Lower lobe of right lung (tissue), 2 donors: ENCODE data around the gene RASSF8. TPM values are rescaled to one million over a fixed set of nuclear protein-coding genes. Genes with fewer than 3 reads are reported as not detected.
A peak's percentile ranks its signal among the peaks of the same experiment; 100 is the strongest.

ENCODE experiments used
- ATAC-seq, 2 donors: fragments of 200-7000 bp; cut with Tn5 transposase; one replicate each; pipeline ENCODE4 v1.9.1; 2020 to 2022; ENCODE audit warnings: mild to moderate bottlenecking in 2 of 2, moderate library complexity in 2 of 2
- DNase-seq: peaks from one replicate; pipeline ENCODE4 v3.0.0-alpha.2; 2020
- H3K27ac ChIP-seq: fragments of 200-600 bp; one replicate; pipeline ENCODE4 v1.8.0; 2022
- H3K27me3 ChIP-seq: fragments of 200-600 bp; one replicate; pipeline ENCODE4 v1.8.0; 2022; ENCODE audit warnings: low read depth
- H3K36me3 ChIP-seq: fragments of 200-600 bp; one replicate; pipeline ENCODE4 v1.8.0; 2022; ENCODE audit warnings: mild to moderate bottlenecking
- H3K4me1 ChIP-seq: fragments of 200-600 bp; one replicate; pipeline ENCODE4 v1.8.0; 2022
- H3K4me3 ChIP-seq: fragments of 200-600 bp; one replicate; pipeline ENCODE4 v1.8.0; 2022; ENCODE audit warnings: mild to moderate bottlenecking
- H3K9me3 ChIP-seq: fragments of 200-600 bp; one replicate; pipeline ENCODE4 v1.8.0; 2022
- CTCF ChIP-seq: fragments of 200-600 bp; IDR thresholded peaks from one replicate; pipeline ENCODE4 v1.8.0; 2022; ENCODE audit warnings: antibody characterized with exemption, mild to moderate bottlenecking
- intact Hi-C: fragments of 100-400 bp; cut with DNase I; formaldehyde crosslinking; loops from one replicate; pipeline ENCODE4 v1.11.0; 2022
- total RNA-seq: library from RNA; stranded (reverse); fragmentation: NEBNext Ultra II Directional; extraction: Animal tissue kit (Norgen Biotek cat#: 25700); gene quantifications from one replicate; pipeline ENCODE4 v1.2.1, GENCODE V29; 2021
- donor health status: DM: no; HTN: yes; CAD: no; lungs with severe emphysema.

RASSF8 gene
- total RNA-seq, 1 donor from 2014 or later: 62.1 TPM

DNA sequence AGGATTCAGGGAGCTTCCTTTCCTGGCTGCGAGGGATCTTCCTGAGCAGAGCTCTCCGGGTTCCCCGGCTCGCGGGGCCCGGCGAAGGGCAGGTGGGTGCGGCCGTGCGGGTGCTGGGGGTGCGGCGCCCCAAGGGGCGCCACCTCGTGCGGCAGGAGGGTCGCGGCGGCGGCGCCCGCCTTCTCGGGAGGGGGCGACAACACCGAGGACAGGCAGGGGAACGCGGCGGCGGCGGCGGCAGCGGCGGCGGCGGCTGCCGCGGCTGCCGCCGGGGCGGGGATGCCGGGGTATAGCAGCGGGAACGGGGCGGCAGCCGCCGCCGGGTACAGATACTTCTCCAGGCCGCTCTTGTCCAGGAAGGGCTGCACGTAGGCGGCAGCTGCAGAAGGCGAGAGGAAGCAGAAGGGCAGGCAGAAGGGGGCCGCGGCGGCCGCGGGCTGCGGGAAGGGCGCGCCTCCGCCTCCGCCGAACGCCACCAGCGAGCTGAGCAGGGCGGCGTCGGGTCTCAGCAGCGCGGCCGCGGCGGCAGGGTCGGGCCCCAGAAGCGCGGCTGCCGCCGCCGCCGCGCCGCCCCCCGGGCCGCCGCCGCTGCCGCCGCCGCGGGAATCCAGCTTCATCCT lies 163.7 kb downstream of the RASSF8 start:
- no peaks in the 10 kb centered on the region for H3K9me3 ChIP-seq
- H3K4me3 ChIP-seq: peak overlapping the region; percentile 62
- no peaks in the 10 kb centered on the region for H3K36me3 ChIP-seq
- TF ChIP-seq CTCF: no peak
- peaks cover 55% of the 10 kb centered on the region for H3K27me3 ChIP-seq
- ATAC-seq (no peak), DNase-seq (peak; percentile 67)
- intact Hi-C loops: no loop called here
- peak overlapping the region; percentile 79 for H3K27ac ChIP-seq
- peaks cover 60% of the 10 kb centered on the region for H3K4me1 ChIP-seq

DNA sequence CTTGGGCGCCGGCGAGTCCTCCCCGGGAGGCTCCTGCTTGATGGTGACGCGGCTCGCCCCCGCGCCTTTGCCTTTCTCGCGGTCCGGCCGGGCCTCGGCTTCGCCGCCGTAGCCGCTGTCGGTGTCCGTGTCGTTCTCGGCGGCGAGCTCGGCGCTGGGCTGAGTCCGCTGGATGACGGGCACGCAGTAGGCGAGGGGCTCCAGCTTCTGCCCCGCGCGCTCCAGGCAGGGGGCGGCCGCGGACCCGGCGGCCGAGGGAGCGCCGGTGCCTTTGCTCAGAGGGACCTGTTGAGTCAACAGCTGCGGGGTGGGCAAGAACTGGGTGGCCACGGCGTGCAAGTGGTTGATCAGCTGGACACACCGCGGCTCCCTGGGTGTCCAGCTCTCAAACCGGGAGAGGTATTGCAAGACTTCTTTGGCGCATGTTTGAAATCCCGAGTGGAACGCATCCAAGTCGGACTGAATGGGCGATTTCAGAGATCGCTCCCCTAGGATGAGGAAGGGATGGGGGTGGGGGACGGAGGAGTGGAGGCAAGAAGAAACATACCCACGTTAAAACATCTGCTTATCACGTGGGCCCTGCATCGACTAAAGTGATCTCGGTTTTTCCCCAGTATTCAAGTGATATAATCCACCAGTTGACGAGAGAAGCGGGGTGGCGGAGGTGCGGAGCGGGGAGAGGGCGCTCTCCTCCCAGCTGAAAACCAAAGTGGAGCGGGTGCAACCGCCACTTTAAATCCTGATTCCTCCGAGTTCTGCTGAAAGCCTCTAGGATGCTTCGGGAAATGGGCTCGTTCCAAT lies 164.4 kb downstream of the RASSF8 start:
- Histone ChIP-seq H3K4me1 (peaks cover 60% of the 10 kb centered on the region), H3K36me3 (no peaks in the 10 kb centered on the region), H3K4me3 (peak overlapping the region; percentile 62), H3K9me3 (no peaks in the 10 kb centered on the region), H3K27ac (peak overlapping the region; percentile 79), H3K27me3 (peaks cover 61% of the 10 kb centered on the region)
- TF ChIP-seq CTCF: no peak
- intact Hi-C loops: no loop called here
- ATAC-seq (peak; percentile 4 to 16), DNase-seq (peak; percentile 59)

- Histone ChIP-seq H3K36me3 (no peaks in the 10 kb centered on the region), H3K9me3 (no peaks in the 10 kb centered on the region), H3K27ac (peak overlapping the region; percentile 79), H3K4me1 (peaks cover 60% of the 10 kb centered on the region), H3K27me3 (peaks cover 67% of the 10 kb centered on the region), H3K4me3 (peak overlapping the region; percentile 62)
- no peak for DNase-seq
- TF ChIP-seq CTCF: no peak
- intact Hi-C loops: no loop called here
- no peak for ATAC-seq
Observed at GRCh38 chr12:26123482-26123980, 165.0 kb downstream of the RASSF8 start.

DNA sequence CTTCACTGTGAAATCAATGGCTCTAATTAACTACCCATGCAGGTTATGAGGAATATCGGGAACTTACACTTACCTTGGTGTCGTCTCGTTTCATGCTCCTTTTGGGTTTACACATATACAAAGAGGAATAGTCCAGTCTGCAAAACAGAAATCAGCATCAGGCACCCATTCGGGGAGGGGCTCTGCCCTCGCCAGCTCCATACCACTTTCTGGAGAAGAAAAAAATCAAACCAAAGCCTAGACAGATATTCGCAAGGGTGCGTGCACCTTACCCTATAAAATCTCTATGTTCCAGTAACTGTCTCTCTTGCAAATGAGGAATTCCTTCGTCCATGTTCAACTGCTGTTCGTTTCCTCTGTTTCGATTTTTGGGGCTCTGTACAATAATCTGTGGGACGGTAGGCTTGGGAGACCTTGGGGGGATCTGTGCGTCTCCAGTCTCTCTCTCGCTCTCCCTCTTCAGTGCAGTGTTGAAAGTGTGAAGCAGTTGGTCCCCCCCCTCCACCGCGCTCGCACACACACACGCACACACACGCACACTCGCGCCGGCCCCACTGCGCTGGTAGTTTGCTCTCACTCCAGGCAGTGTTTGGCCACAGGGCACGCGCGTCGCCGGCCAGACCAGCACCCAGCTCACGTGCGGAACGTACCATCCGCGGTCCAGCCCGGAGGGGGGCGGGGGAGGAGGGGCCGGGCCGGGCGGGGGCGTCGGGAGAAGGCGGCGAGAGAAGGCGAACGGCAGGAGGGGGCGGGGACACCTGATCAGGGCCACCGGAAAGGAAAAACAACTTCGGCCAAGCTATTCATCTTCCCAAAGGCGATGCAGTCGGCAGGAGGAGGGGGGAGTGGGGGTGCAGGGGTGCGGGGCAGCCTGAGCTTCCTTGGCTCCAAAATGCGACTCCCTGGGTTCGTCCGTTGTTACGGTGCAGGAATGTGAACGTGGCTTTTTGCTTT lies 166.2 kb downstream of the RASSF8 start, which contains the start of gene BHLHE41:
TSS of gene BHLHE41 (minus strand) at position 592 of the 954 bp plus-strand sequence. CDS start at position 334, 258 bp downstream.
- Histone ChIP-seq H3K9me3 (no peaks in the 10 kb centered on the region), H3K36me3 (no peaks in the 10 kb centered on the region), H3K4me3 (peak within 1 kb of the TSS; percentile 62), H3K27ac (peak within 1 kb of the TSS; percentile 79), H3K27me3 (peaks cover 75% of the 10 kb centered on the region), H3K4me1 (peaks cover 53% of the 10 kb centered on the region)
- peak; percentile 51 to 73 for ATAC-seq
- intact Hi-C loops: no loop called here
- DNase-seq: peak; percentile 86
- no peak for TF ChIP-seq CTCF
